ENCODE data around the gene MAML2.

- TF ChIP-seq POLR2A (IDR thresholded peaks at IDR 0.05): no peak
- TF ChIP-seq CTCF (IDR thresholded peaks at IDR 0.05): no peak
- no peak for TF ChIP-seq POLR2AphosphoS5 (IDR thresholded peaks at IDR 0.05)
- no peak for TF ChIP-seq EP300 (IDR thresholded peaks at IDR 0.05)
These were observed 96.1 kb downstream of the MAML2 start for GRCh38 chr11:96246718-96247552.
